Natural killer cell (primary cell): ENCODE measurements around the gene LRRC8E. TPM values are rescaled to one million over a fixed set of nuclear protein-coding genes. Genes with fewer than 3 reads are reported as not detected.
"Not testable (repeated sequence)": the region's sequence is repeated elsewhere in the genome, so short reads cannot be mapped to it uniquely, and the experiment has no call there.

Experiments used
- ATAC-seq, 3 donors: fragments of 150-1000 bp in 2 of 3; fragments of 200-7000 bp in 1 of 3; cut with Tn5 transposase; 1 replicate in 1 of 3; 2 replicates in 2 of 3; pipeline ENCODE4 v1.10.0; 2021; ENCODE audit warnings: mild to moderate bottlenecking in 2 of 3, moderate library complexity in 2 of 3
- DNase-seq, 2 donors: peaks; one replicate each; pipeline versions ENCODE4 v3.0.0 to v3.0.0-alpha.2; 2013 to 2021; ENCODE audit warnings: mixed read lengths in 1 of 2
- H3K27ac ChIP-seq: one replicate; pipeline ENCODE4 v1.5.1; 2013; ENCODE audit warnings: mild to moderate bottlenecking, low read length
- H3K27me3 ChIP-seq: one replicate; pipeline ENCODE4 v1.6.1; 2013; ENCODE audit warnings: low read length; ENCODE audit not compliant: control insufficient read depth, insufficient read depth
- H3K36me3 ChIP-seq: one replicate; pipeline ENCODE4 v1.6.1; 2013; ENCODE audit warnings: low read length; ENCODE audit not compliant: control insufficient read depth, insufficient read depth
- H3K4me1 ChIP-seq: one replicate; pipeline ENCODE4 v1.6.1; 2013; ENCODE audit warnings: low read length; ENCODE audit not compliant: control insufficient read depth, insufficient read depth
- H3K4me3 ChIP-seq: one replicate; pipeline ENCODE4 v1.5.1; 2013; ENCODE audit warnings: low read length
- H3K9me3 ChIP-seq: one replicate; pipeline ENCODE4 v1.6.1; 2013; ENCODE audit warnings: low read length; ENCODE audit not compliant: control insufficient read depth, insufficient read depth
- H3K27ac Mint-ChIP-seq, 2 donors: one replicate each; pipeline ENCODE4 v1.8.0; 2022; ENCODE audit warnings: mild to moderate bottlenecking in 2 of 2, mixed read lengths in 2 of 2, moderate library complexity in 1 of 2
- H3K27me3 Mint-ChIP-seq, 2 donors: one replicate each; pipeline ENCODE4 v1.8.0; 2022; ENCODE audit warnings: low read depth in 2 of 2, mixed read lengths in 2 of 2
- H3K36me3 Mint-ChIP-seq: one replicate; pipeline ENCODE4 v1.8.0; 2022; ENCODE audit warnings: mixed read lengths
- H3K4me1 Mint-ChIP-seq, 2 donors: one replicate each; pipeline ENCODE4 v1.8.0; 2022; ENCODE audit warnings: mixed read lengths in 2 of 2
- H3K4me3 Mint-ChIP-seq: one replicate; pipeline ENCODE4 v1.8.0; 2022; ENCODE audit warnings: mild to moderate bottlenecking, moderate library complexity, mixed read lengths
- H3K9me3 Mint-ChIP-seq, 2 donors: one replicate each; pipeline ENCODE4 v1.8.0; 2022; ENCODE audit warnings: mixed read lengths in 2 of 2
- WGBS: methylation state at CpG from one replicate; pipeline ENCODE4 v1.1.7; 2013; ENCODE audit warnings: missing lambda C conversion rate; ENCODE audit not compliant: insufficient coverage; 5-methylcytosine and 5-hydroxymethylcytosine counted together
- intact Hi-C: fragments of 100-400 bp; cut with micrococcal nuclease; formaldehyde crosslinking; loops from one replicate; pipeline ENCODE4 v1.14.2; 2022
- total RNA-seq, 4 donors: library from RNA; stranded (reverse); fragments of 120-200 nt in 1 of 4; gene quantifications; one replicate each; pipeline versions ENCODE4 v1.2.3 to v1.2.4, GENCODE V29; 2013 to 2022
- TF ChIP-seq, protein P1 (sequence below): fragments of 200-600 bp; IDR thresholded peaks from one replicate; pipeline ENCODE4 v1.8.0; 2022; ENCODE audit warnings: antibody characterized with exemption

LRRC8E gene
- total RNA-seq, 3 donors from 2014 or later (not counting 1 experiment from before 2014, with no cell fraction given) = not detected

- TF ChIP-seq, protein P1, sequence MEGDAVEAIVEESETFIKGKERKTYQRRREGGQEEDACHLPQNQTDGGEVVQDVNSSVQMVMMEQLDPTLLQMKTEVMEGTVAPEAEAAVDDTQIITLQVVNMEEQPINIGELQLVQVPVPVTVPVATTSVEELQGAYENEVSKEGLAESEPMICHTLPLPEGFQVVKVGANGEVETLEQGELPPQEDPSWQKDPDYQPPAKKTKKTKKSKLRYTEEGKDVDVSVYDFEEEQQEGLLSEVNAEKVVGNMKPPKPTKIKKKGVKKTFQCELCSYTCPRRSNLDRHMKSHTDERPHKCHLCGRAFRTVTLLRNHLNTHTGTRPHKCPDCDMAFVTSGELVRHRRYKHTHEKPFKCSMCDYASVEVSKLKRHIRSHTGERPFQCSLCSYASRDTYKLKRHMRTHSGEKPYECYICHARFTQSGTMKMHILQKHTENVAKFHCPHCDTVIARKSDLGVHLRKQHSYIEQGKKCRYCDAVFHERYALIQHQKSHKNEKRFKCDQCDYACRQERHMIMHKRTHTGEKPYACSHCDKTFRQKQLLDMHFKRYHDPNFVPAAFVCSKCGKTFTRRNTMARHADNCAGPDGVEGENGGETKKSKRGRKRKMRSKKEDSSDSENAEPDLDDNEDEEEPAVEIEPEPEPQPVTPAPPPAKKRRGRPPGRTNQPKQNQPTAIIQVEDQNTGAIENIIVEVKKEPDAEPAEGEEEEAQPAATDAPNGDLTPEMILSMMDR = no peak
- Histone ChIP-seq H3K4me3 (no peak overlapping the region), H3K36me3 (no peaks in the 10 kb centered on the region), H3K27ac (no peak overlapping the region), H3K9me3 (no peaks in the 10 kb centered on the region), H3K4me1 (peaks cover 19% of the 10 kb centered on the region), H3K27me3 (peaks cover 20% of the 10 kb centered on the region)
- Mint-ChIP-seq H3K27me3 (peaks cover 0 to 3% of the 10 kb centered on the region in 2 donors), H3K4me1 (peaks cover 3 to 10% of the 10 kb centered on the region in 2 donors), H3K9me3 (no peaks in the 10 kb centered on the region), H3K36me3 (no peaks in the 10 kb centered on the region), H3K27ac (no peak overlapping the region), H3K4me3 (no peak overlapping the region)
- DNase-seq (peak in 1 of 2 donors; percentile 39), ATAC-seq (no peak)
- 77% methylated on average over 29 of the region's 29 CpGs for WGBS
- intact Hi-C loops = no loop called here
Observed at GRCh38 chr19:7858109-7858770, 30.1 kb upstream of the LRRC8E start.

DNA sequence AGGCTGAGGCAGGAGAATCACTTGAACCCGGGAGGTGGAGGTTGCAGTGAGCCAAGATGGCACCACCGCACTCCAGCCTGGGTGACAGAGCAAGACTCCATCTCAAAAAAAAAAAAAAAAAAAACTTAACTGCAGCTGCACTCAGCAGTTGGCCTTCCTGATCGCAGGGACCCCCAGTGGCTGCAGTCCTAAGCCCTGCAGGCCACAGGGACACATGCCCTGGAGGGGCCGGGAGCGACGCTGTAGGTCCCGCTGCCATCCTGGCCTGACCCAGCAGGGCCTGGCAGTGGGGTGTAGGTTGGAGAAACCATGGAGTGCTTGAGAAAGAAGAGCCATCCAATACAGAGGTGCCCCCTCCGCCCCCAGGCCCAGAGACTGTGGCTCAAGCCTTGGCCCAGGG is 29.2 kb upstream of the LRRC8E start:
- H3K4me1 Mint-ChIP-seq, ATAC-seq, H3K4me3 Mint-ChIP-seq, H3K9me3 ChIP-seq, H3K27me3 Mint-ChIP-seq, DNase-seq, intact Hi-C loops, H3K36me3 ChIP-seq, H3K9me3 Mint-ChIP-seq, H3K4me3 ChIP-seq, H3K27ac Mint-ChIP-seq, H3K36me3 Mint-ChIP-seq, H3K27ac ChIP-seq: not testable (repeated sequence)
- over 99% methylated on average over 8 of the region's 8 CpGs for WGBS
- peaks cover 15% of the 10 kb centered on the region for H3K4me1 ChIP-seq
- peaks cover 24% of the 10 kb centered on the region for H3K27me3 ChIP-seq

DNA sequence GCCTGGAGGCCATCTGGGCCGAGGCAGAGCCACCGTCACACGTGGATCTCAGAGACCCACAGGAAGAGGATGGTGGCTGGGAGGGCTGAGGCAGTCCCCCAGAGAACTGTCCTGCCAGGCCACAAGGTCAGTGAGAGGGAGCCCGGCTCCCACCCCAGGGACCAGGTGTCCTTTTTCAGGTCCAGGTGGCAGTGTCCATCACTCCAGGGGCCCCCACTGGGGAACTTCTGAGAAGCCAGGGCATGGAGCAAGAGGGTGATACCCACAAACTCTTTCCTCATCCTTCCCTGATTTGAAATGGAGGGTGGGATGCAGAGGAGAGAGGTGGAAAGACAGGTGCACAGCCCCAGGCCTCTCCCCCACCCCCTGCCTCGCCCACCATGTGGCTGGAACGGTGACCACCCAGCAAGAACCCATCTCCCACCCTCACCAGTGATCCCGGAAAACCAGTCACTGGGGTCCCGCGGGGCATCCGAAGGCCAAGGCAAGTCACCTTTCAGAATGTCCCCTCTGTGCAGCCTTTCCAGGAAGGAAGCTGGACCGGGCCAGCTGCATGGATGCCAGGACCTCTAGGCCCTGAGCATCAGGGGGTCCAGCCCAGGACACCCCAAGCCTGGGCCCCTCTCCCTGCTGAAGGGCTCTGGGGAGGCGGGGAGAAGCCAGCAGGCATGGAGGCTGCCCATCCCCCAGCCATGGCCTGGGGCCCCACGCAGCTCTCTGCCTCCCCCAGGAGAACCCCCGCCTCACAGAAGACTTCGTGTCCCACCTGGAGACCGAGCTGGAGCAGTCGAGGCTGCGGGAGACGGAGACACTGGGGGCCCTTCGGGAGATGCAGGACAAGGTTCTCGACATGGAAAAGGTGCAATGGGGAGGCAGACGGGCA is 28.2 kb upstream of the LRRC8E start:
- H3K27ac ChIP-seq = no peak overlapping the region
- ATAC-seq (no peak), DNase-seq (no peak)
- TF ChIP-seq, protein P1 = no peak
- no peak overlapping the region for H3K4me3 Mint-ChIP-seq
- H3K36me3 ChIP-seq = no peaks in the 10 kb centered on the region
- no peak overlapping the region for H3K4me3 ChIP-seq
- intact Hi-C loops = no loop called here
- no peaks in the 10 kb centered on the region for H3K36me3 Mint-ChIP-seq
- no peak overlapping the region for H3K27ac Mint-ChIP-seq
- no peaks in the 10 kb centered on the region for H3K9me3 Mint-ChIP-seq
- peaks cover 4 to 11% of the 10 kb centered on the region in 2 donors for H3K27me3 Mint-ChIP-seq
- H3K27me3 ChIP-seq = peaks cover 24% of the 10 kb centered on the region
- peaks cover 15% of the 10 kb centered on the region for H3K4me1 ChIP-seq
- 90% methylated on average over 22 of the region's 22 CpGs for WGBS
- no peaks in the 10 kb centered on the region for H3K9me3 ChIP-seq
- H3K4me1 Mint-ChIP-seq = peaks cover 0 to 6% of the 10 kb centered on the region in 2 donors
